Measurements from ENCODE around the gene FAM163B. TPM values are rescaled to one million over a fixed set of nuclear protein-coding genes. Genes with fewer than 3 reads are reported as not detected.

FAM163B gene
- polyA plus RNA-seq, 4 donors, result 0.31 to 0.51 TPM; not detected in 2

DNA sequence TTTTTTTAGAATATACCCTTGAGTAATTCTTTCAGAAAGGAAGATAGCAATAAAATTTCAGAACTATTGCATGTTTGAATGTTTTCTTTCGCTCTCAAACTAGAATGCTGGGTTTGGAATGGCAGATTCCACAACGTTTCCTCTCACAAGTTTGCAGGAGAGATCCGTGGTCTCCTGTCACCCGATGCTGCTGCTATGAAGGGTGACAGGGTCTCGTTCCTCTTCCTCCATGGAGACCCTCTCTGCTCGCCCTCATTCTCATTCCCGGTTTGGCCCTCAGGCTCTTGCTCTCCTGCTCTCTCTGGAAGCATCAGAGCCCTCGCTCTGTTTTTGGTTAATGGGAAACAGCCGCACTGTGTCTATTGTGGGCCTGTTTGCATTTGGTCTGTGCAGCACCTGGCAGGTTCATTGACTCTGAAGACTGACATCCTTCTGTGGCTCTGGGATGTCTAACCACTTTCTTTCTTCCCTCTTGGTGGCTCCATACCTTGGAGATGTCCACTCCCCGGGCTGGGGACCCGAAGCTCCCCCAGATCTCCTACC, 12.6 kb upstream of the FAM163B start:
- no peak for DNase-seq (ENCODE audit: low read depth in 4 of 4, low spot score in 2 of 4)

- DNase-seq (ENCODE audit: low read depth in 4 of 4, low spot score in 2 of 4), result no peak
Measured at GRCh38 chr9:133619791-133620190, 10.6 kb upstream of the FAM163B start.

- DNase-seq (ENCODE audit: low read depth in 4 of 4, low spot score in 2 of 4), result no peak
Measured at GRCh38 chr9:133618726-133619125, 9.5 kb upstream of the FAM163B start.

DNA sequence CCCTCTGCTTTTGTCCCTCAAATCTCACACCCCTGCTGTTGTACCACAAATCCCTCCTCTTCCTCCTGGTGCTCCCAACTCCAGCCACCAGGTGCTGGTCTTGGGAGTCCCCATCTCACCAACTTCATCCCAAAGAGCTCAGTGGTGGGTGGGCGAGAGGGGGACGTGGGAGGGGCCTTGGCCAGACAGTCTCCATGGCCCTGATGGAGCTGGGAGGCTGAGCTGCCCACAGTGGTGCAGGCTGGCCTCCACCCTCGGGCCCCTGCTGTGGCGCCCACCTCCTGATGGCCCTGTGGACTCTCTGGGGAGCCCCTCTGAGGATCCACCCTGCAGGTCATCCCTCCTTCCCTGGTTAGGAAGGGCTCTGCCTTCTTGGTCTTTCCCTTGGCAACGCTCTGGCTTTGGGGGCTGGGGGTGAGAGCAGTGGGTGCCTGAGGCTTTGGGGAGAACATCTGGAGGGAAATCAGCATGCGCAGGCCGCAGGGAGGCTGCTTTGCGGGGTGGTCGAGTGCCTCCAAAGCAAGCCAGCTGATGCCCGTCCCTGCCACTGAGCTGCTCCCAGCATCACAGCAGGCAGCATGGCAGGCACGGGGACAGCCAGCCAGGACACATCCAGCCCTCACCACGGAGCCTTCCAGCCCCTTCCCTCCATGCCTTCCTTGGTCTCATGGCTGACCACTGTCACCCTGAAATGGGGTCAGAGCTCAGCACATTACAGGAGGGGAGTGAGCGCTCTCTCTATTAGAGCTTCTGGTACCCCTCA, 7.6 kb upstream of the FAM163B start:
- DNase-seq (ENCODE audit: low read depth in 4 of 4, low spot score in 2 of 4), result no peak

DNA sequence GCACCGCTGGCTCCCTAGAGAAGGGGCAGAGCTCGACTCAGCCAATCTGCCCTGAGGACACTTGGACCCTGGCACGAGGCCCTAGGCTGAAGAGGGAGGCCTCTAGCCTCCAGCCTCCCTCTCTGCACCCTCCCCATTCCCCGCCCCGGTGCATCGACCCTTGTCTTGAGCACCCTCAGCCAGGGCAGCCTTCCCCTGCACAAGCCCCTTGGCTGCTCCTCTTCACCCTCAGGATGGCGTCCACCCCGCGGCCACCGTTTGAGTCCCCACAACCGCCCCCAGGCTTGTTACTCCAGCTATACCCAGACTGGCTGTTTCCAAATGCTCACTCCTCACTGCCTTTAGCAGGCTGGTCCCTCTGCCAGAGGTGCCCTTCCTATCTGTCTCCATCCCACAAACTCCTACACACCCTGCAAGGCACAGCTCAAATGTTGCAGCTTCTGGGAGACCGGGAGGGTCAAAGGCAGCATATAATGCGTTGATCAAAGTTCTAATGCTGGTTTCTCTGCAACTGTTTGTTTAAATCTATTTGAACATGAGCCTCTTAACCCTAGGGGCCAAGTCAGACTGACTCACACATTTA, 6.5 kb upstream of the FAM163B start:
- DNase-seq (ENCODE audit: low read depth in 4 of 4, low spot score in 2 of 4), result no peak

- no peak for DNase-seq (ENCODE audit: low read depth in 4 of 4, low spot score in 2 of 4)
Measured at GRCh38 chr9:133615186-133615585, 6.0 kb upstream of the FAM163B start.

- no peak for DNase-seq (ENCODE audit: low read depth in 4 of 4, low spot score in 2 of 4)
Measured at GRCh38 chr9:133614678-133615077, 5.5 kb upstream of the FAM163B start.

DNA sequence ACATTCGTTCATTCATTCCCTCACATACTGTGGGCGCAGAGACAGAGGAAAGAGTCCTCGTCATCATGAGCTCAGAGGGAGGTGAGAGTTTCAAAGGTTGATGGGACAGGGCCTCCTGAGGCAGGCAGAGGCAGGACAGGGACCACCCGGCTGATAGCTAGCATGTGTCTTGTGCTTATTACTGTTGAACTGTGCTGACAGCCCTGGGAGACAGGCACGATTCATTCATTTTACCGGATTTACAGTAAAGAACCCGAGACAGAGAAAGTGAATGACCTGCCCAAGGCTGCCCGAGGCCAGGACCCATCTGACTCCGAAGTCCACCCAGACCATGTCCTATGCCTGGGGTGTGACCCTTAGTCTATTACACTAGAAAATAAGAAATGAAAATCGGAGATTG, 4.9 kb upstream of the FAM163B start:
- DNase-seq (ENCODE audit: low read depth in 4 of 4, low spot score in 2 of 4), result no peak

DNA sequence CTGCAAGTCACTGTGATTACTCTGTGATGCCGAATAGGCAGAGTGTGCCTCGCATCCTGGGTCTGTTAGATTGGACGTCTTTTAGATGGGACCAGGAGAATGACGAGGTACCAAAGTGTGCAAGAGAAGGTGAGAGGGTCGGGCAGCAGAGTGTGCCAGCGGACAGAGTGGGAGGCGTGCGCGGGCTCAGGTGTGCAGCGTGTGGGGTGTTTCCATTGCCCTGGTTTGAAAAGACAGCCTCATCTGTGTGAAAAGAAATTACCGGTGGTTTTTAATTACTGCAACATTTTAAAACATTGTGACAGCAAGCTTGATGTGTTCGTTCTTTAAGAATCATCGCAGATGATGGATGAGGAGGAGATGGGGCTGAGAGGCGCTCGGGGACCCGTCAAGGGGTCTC, 4.2 kb upstream of the FAM163B start:
- no peak for DNase-seq (ENCODE audit: low read depth in 4 of 4, low spot score in 2 of 4)

DNA sequence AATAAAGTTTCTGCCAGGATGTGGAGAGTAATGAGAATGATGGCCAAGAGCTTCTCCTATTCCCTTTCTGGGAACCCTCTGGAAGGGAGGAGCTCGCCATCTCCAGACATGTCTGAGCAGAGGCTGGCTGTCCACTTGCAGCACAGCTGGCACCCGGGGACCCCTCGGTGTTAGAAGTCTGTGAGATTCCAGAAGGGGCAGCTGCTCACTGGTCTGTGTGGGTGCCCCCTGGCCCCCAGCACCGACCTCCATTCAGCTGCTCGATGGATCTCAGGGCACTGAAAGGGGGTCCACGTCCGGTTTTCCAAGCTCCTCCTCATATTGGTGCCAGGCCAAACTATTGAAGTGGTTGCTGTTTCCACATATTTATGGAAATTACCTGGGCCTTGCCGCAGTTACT, 3.6 kb upstream of the FAM163B start:
- no peak for DNase-seq (ENCODE audit: low read depth in 4 of 4, low spot score in 2 of 4)

DNA sequence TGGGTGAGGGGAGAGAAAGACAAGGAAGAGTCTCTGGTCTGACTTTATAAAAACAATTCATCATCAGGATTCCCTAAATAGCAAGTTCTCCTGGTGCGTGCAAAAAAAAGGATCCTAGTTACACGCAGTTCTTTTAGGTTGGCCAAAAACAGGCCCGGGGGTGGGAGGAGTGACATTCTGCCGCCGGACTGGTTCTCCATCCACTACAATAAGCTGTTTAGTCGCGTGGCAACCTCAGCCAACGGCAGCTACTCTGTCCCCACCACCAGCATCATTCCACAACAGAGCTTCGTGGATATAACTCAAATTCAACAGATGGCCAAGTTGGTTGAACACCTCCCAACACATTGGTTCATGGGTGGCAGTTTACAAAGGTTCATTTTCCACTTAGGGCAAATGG, 2.9 kb upstream of the FAM163B start:
- DNase-seq (ENCODE audit: low read depth in 4 of 4, low spot score in 2 of 4), result no peak

DNA sequence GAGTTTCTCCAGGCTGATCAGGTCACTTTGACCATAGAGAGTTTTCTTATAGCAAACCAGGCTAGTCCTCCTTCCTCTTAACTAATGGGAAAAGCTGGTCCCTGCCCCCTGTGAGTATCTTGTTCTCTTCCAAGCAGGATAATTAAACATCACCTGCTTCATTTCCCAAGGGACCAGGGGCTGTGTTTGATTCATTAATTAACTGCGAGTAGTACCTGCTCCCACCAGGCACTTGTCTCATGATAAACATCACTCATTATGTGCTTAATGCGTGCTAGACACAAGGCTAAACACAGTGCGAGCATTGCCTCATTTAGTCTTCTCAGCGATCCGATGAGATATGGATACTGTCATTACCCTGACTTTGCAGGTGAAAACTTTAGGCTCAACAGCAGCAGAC, 1.7 kb upstream of the FAM163B start:
- no peak for DNase-seq (ENCODE audit: low read depth in 4 of 4, low spot score in 2 of 4)

DNA sequence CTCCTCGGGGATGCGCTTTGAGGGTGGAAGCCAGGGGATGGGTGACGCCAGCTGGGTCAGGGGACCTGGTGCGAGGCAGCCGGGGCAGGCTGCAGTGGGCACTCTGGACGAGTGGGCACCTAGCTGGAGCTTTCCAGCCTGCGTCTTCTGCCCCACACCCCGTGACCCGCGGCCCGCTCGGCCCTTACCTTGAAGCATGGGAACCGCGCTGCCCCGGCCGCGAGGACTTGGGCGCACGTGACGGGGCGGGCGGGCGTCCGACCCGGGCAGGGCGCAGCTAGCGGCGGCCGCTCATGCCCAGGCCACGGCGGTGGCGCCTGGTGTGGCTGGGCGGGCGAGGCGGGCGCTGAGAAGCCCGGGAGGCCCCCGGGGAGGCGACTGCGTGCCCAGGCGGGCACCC, 300 bp downstream of the FAM163B start:
- DNase-seq (ENCODE audit: low read depth in 4 of 4, low spot score in 2 of 4), result no peak

- no peak for DNase-seq (ENCODE audit: low read depth in 4 of 4, low spot score in 2 of 4)
Measured at GRCh38 chr9:133608382-133608781, 807 bp downstream of the FAM163B start.

DNA sequence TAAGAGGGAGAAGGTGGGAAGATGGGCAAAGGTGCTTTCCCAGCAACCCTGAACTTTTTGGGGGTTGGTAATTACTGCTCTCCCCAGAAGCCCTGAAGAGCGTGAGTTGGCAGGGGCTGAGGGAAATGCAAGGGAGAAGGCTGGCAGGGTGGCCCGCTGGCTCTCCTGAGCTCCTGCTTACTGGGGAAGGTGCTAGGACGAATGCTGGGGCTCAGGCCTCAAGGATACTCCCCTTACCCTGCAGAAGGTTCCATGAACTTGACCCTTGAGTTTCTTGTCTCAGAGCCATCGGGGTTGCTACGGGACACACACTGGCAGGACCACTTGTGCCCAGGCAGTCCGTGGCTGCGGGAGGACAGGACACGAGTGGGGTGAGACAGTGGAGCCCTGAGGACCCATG, 1.2 kb downstream of the FAM163B start:
- DNase-seq (ENCODE audit: low read depth in 4 of 4, low spot score in 2 of 4), result no peak

DNA sequence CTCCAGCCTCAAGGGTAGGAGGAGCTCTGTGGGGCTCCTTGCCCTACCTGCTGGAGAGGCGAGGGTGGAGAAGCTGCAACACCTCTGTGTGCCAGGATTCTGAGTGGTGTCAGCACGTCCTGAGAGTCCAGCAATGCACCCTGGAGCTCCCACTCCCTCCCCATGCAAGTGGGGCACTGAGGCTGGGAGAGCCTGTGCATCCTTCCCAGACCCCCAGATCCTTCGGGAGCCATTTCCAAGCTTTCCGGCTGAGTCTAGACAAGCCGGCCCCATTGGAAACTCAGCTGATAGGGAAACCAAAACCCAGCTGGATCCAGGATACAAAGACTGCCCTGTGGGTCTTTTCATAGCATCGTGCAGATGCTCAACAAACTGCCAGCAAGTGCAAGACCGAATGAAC, 1.8 kb downstream of the FAM163B start:
- no peak for DNase-seq (ENCODE audit: low read depth in 4 of 4, low spot score in 2 of 4)

GRCh38 chr9:133606708-133607025, 2.5 kb downstream of the FAM163B start:
- DNase-seq (ENCODE audit: low read depth in 4 of 4, low spot score in 2 of 4), result no peak

DNA sequence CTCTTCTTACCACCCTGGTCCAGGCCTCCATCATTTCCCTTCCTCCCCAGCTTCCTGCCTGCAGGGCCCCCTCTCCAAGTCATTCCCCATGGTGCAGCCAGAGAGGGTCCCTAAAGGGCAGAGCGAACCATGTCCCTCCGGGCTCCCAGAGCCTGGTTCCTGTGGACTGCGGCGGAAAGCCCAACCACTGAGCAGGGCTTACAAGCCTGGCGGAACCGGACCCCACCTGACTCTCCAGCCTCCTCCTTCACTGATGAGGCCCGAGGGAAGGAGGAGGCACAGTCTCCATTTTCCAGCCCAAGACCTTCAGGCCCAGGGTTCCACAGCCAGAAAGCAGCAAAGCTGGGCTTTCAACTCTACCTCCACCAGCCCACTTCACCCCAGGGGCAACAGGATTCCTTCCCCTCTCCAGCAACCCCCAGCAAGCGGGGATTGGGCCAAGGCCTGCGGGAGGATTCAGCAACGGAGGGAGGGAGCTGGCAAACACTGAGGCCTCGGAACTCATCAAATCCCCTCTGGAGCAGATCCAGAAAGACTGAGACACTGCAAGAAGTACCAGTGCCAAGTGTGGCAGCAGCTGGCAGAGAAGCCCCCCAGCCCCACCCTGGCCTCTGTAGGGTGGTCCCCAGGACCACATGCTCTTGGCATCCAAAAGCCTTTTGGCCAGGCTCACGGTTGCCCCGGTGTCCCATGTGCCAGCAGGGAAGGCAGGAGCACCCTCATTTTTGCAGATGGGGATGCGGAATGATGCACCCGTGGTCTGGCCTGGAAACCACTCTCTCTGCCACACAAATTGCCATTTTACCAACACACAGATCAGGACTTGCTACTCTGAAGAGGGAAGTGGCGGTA, 3.1 kb downstream of the FAM163B start:
- DNase-seq (ENCODE audit: low read depth in 4 of 4, low spot score in 2 of 4), result no peak

DNA sequence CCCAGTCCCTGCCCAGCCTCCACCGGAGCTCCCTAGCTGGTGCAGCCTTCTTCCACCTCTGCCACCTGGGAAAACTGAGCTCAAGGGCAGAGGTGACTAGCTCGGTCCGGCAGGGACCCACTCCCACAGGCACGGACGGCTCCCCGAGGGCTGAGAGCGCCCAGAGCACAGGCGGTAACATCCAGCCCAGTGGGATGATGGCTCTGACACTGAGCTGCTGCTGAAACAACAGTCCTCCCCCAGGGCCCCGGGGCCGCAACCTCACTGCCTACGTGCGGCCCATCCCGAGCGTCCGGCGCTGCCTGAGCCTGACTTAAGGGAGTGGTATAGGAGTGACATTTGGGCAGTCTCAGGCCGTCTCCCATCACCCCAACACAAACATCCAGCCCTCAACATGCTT, 3.7 kb downstream of the FAM163B start:
- DNase-seq (ENCODE audit: low read depth in 4 of 4, low spot score in 2 of 4), result no peak

GRCh38 chr9:133604856-133605255, 4.3 kb downstream of the FAM163B start:
- no peak for DNase-seq (ENCODE audit: low read depth in 4 of 4, low spot score in 2 of 4)

DNA sequence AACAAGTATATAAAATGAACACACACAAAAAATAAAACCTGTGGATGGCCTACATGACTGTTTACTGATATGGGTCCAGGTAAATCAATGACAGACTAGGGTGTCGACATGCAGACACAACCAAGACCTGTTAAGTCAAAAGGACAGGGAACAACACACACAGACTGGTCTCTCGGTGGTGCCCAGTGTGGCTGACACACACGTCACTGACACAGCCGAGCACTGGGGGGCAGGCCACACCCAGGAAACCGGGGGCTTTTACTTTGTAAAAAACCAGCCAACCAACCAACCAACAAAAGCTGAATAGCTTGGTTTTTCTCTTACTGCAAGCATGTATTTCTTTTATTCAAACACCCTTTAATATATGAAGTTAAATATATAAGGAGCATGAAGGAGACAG, 5.0 kb downstream of the FAM163B start:
- DNase-seq (ENCODE audit: low read depth in 4 of 4, low spot score in 2 of 4), result no peak

Data from left renal cortex interstitium (tissue), 4 donors.